ENCODE measurements around the gene DOCK11. TPM values are rescaled to one million over a fixed set of nuclear protein-coding genes. Genes with fewer than 3 reads are reported as not detected.

DOCK11 gene
- total and polyA plus RNA-seq, 9 of the 15 experiments (the other 6 are each of a cell fraction or from before 2014, with no cell fraction given), result 41.8 to 77.8 (median 50.9) TPM

- TF ChIP-seq HSF4 (CRISPR knock-in tag; IDR thresholded peaks at IDR 0.05; ENCODE audit: borderline replicate concordance) (no peak), MYBL2 (IDR thresholded peaks at IDR 0.05; ENCODE audit: low read depth) (no peak), MYBL2 (CRISPR knock-in tag; IDR thresholded peaks at IDR 0.05; ENCODE audit: borderline replicate concordance) (no peak), SNRNP70 (optimal IDR thresholded peaks at IDR 0.05; ENCODE audit: low read depth, low read length) (no peak), ZNF699 (CRISPR knock-in tag; IDR thresholded peaks at IDR 0.05; ENCODE audit: insufficient replicate concordance) (no peak), DNMT1 (IDR thresholded peaks at IDR 0.05) (no peak), E2F3 (CRISPR knock-in tag; IDR thresholded peaks at IDR 0.05) (no peak), CREB1 (IDR thresholded peaks at IDR 0.05) (no peak), CREB1 (CRISPR knock-in tag; IDR thresholded peaks at IDR 0.05) (no peak), NFIX (CRISPR knock-in tag; IDR thresholded peaks at IDR 0.05; ENCODE audit: low read depth) (no peak)
- TF ChIP-seq, protein P1, sequence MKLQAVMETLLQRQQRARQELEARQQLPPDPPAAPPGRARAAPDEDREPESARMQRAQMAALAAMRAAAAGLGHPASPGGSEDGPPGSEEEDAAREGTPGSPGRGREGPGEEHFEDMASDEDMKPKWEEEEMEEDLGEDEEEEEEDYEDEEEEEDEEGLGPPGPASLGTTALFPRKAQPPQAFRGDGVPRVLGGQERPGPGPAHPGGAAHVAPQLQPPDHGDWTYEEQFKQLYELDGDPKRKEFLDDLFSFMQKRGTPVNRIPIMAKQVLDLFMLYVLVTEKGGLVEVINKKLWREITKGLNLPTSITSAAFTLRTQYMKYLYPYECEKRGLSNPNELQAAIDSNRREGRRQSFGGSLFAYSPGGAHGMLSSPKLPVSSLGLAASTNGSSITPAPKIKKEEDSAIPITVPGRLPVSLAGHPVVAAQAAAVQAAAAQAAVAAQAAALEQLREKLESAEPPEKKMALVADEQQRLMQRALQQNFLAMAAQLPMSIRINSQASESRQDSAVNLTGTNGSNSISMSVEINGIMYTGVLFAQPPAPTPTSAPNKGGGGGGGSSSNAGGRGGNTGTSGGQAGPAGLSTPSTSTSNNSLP (IDR thresholded peaks at IDR 0.05; ENCODE audit: borderline replicate concordance, low read depth, low read length), result no peak
Measured at GRCh38 chrX:118554511-118554910, 58.9 kb downstream of the DOCK11 start (continued).

DNA sequence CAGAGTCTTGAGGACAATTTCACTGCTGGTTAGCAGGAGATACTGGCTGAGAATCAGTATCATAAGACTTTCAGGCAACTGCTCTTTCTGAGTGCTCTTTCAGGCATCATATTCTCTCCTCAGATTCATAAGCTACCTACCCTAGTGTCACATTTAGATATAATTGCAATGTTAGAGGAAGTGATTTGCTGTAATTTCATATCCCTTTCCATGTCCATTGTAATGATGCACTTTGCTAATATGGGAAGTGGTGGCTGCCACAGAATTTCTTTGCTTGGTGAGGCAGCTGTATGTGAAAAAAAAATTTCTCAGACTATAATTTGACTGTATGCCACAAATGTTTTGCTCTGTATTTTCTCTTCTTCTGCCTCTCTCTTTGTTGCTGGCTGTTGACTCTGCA lies 63.3 kb downstream of the DOCK11 start:
- in situ Hi-C loops (cut with MboI), result no loop called here
- CTCF ChIA-PET (ENCODE audit: low intra/inter-chr PET ratio), result no interaction called here

More for the DNA sequence above, 63.3 kb downstream of the DOCK11 start:
- peaks cover 6% of the 10 kb centered on the region; the same call in 1 of the 3 replicates for H3K79me2 ChIP-seq (ENCODE audit: control insufficient read depth, insufficient read depth, low read length)
- peaks cover 13 to 48% of the 10 kb centered on the region in 2 experiments for H3K4me1 ChIP-seq (replicated peaks in 1 of 2; ENCODE audit: control insufficient read depth in 2 of 2, insufficient read depth in 2 of 2, low read length in 2 of 2)
- H3K27me3 ChIP-seq (ENCODE audit: control insufficient read depth in 2 of 2, insufficient read depth in 2 of 2, low read length in 2 of 2), result no peaks in the 10 kb centered on the region
- H3K36me3 ChIP-seq (ENCODE audit: control insufficient read depth, insufficient read depth, low read length), result peaks cover 66% of the 10 kb centered on the region
- no peak overlapping the region for H3K4me2 ChIP-seq (ENCODE audit: insufficient read depth, low read length)
- H2AFZ ChIP-seq (ENCODE audit: low read depth, low read length), result no peak overlapping the region
- TF ChIP-seq ESRRA (IDR thresholded peaks at IDR 0.05; ENCODE audit: borderline replicate concordance, low read depth), result no peak
- TF ChIP-seq MLLT1 (IDR thresholded peaks at IDR 0.05), result no peak
- TF ChIP-seq MAX (CRISPR knock-in tag; IDR thresholded peaks at IDR 0.05), result no peak
- no peak for TF ChIP-seq HBP1 (CRISPR knock-in tag; IDR thresholded peaks at IDR 0.05)
- no peak for TF ChIP-seq PTRF (tag; IDR thresholded peaks at IDR 0.05)
- no peak for TF ChIP-seq PHF8 (IDR thresholded peaks at IDR 0.05; ENCODE audit: borderline replicate concordance, low read length)
- no peak for TF ChIP-seq ZNF717 (CRISPR knock-in tag; IDR thresholded peaks at IDR 0.05)
- TF ChIP-seq ZNF551 (CRISPR knock-in tag; IDR thresholded peaks at IDR 0.05), result no peak
- TF ChIP-seq BMI1 (IDR thresholded peaks at IDR 0.05; ENCODE audit: low read length), result no peak
- no TSS peak for BruUV-seq (replicated peaks)
- ATAC-seq (no peak), DNase-seq (ENCODE audit: extremely low read depth in 1 of 4, low spot score in 3 of 4) (no peak), FAIRE-seq (no peak)
- intact Hi-C loops (cut with micrococcal nuclease), result no loop called here
- no peaks in the 10 kb centered on the region for H3K9me1 ChIP-seq (ENCODE audit: control insufficient read depth, insufficient read depth, low read length)
- no peak overlapping the region; a peak in 1 of 4 replicates for H3K9ac ChIP-seq (ENCODE audit: insufficient read depth in 1 of 2, low read depth in 2 of 2, low read length in 2 of 2)
- H3K27ac ChIP-seq (ENCODE audit: extremely low read depth, low read depth, low read length), result peak overlapping the region; percentile 25; the same call in 2 of the 3 replicates
- H3K4me3 ChIP-seq, result no peak overlapping the region
- POLR2A ChIA-PET, result no interaction called here
- H4K20me1 ChIP-seq (replicated peaks; ENCODE audit: control insufficient read depth, insufficient read depth, low read length), result no peaks in the 10 kb centered on the region
- no peaks in the 10 kb centered on the region for H3K9me3 ChIP-seq (replicated peaks; ENCODE audit: control insufficient read depth, insufficient read depth, low read depth, low read length)
